DND-41 (cell line): ENCODE measurements around the gene DYRK2.

Source experiments
- ATAC-seq: fragments of 200-7000 bp; cut with Tn5 transposase; 3 replicates; pipeline ENCODE4 v1.9.1; 2021; ENCODE audit warnings: low read depth; ENCODE audit not compliant: insufficient read depth
- DNase-seq: peaks from one replicate; pipeline ENCODE4 v3.0.0-alpha.2; 2020
- H2AFZ ChIP-seq: 2 replicates; pipeline ENCODE4 v1.6.0; 2012; ENCODE audit warnings: low read depth, low read length
- H3K27ac ChIP-seq: 2 replicates; pipeline ENCODE4 v1.5.1; 2012; ENCODE audit warnings: low read length, inconsistent platforms
- H3K27me3 ChIP-seq: fragments of 200-600 bp; sonication (generic); 2 replicates; pipeline ENCODE4 v1.6.0; 2012; ENCODE audit warnings: low read length, mild to moderate bottlenecking, inconsistent platforms; ENCODE audit not compliant: insufficient read depth, poor library complexity
- H3K36me3 ChIP-seq: 2 replicates; pipeline ENCODE4 v1.5.1; 2012; ENCODE audit warnings: low read length, inconsistent platforms; ENCODE audit not compliant: insufficient read depth
- H3K4me1 ChIP-seq: 2 replicates; pipeline ENCODE4 v1.5.1; 2012; ENCODE audit warnings: mild to moderate bottlenecking, low read length; ENCODE audit not compliant: insufficient read depth
- H3K4me2 ChIP-seq: 2 replicates; pipeline ENCODE4 v1.6.0; 2012; ENCODE audit warnings: mild to moderate bottlenecking, moderate library complexity, low read length, inconsistent platforms; ENCODE audit not compliant: insufficient read depth
- H3K4me3 ChIP-seq, 2 experiments: fragments of 200-600 bp in 1 of 2; shearing (Covaris generic) in 1 of 2; 2 replicates each; pipeline ENCODE4 v1.5.1; 2012 to 2016; ENCODE audit warnings: inconsistent platforms in 2 of 2, low read length in 2 of 2, mild to moderate bottlenecking in 2 of 2, low read depth in 1 of 2, moderate library complexity in 1 of 2
- H3K79me2 ChIP-seq: 2 replicates; pipeline ENCODE4 v1.6.0; 2012; ENCODE audit warnings: low read length, inconsistent platforms; ENCODE audit not compliant: insufficient read depth
- H3K9ac ChIP-seq: 2 replicates; pipeline ENCODE4 v1.6.0; 2012; ENCODE audit warnings: low read depth, mild to moderate bottlenecking, inconsistent platforms, low read length, moderate library complexity
- H3K9me3 ChIP-seq: 2 replicates; pipeline ENCODE4 v1.5.1; 2012; ENCODE audit warnings: low read length, moderate library complexity, mild to moderate bottlenecking, inconsistent platforms; ENCODE audit not compliant: insufficient read depth, severe bottlenecking
- H4K20me1 ChIP-seq: 2 replicates; pipeline ENCODE4 v1.6.0; 2012; ENCODE audit warnings: low read length; ENCODE audit not compliant: insufficient read depth
- CTCF ChIP-seq: IDR thresholded peaks from 2 replicates; pipeline ENCODE4 v1.5.1; 2012; ENCODE audit warnings: borderline replicate concordance, low read length, moderate library complexity, mild to moderate bottlenecking; ENCODE audit not compliant: poor library complexity, severe bottlenecking; ENCODE audit errors: extremely low read depth
- EZH2 ChIP-seq: IDR thresholded peaks from 3 replicates; pipeline ENCODE4 v1.6.1; 2012; ENCODE audit warnings: borderline replicate concordance, low read depth, mild to moderate bottlenecking, moderate library complexity, low read length, inconsistent platforms; ENCODE audit not compliant: severe bottlenecking

The DYRK2 gene

GRCh38 chr12:67648521-67649260 lies at the start of gene DYRK2:
DYRK2 (plus strand) TSS chr12:67648745; CDS start chr12:67649134, 389 bp downstream.
- Histone ChIP-seq H3K27ac (peak within 1 kb of the TSS; percentile 86), H3K36me3 (peaks cover 33% of the 10 kb centered on the region), H3K9me3 (no peaks in the 10 kb centered on the region), H2AFZ (peak within 1 kb of the TSS; percentile 90), H3K79me2 (peaks cover 51% of the 10 kb centered on the region), H3K27me3 (no peaks in the 10 kb centered on the region), H3K4me1 (peaks cover 39% of the 10 kb centered on the region), H4K20me1 (peaks cover 31% of the 10 kb centered on the region), H3K9ac (peak within 1 kb of the TSS; percentile 97), H3K4me2 (peak within 1 kb of the TSS; percentile 79), H3K4me3 (peak within 1 kb of the TSS; percentile 74 to 89)
- DNase-seq, result peak; percentile 84
- TF ChIP-seq EZH2 (no peak), CTCF (peak; percentile 13)
- ATAC-seq, result peak; percentile 66

GRCh38 chr12:67599691-67600090 lies 48.9 kb upstream of the DYRK2 start:
- Histone ChIP-seq H3K4me1 (peaks cover 3% of the 10 kb centered on the region), H3K27me3 (no peaks in the 10 kb centered on the region), H3K4me3 (no peak overlapping the region), H3K79me2 (no peaks in the 10 kb centered on the region), H3K27ac (no peak overlapping the region), H3K36me3 (no peaks in the 10 kb centered on the region), H4K20me1 (no peaks in the 10 kb centered on the region), H3K9me3 (peaks cover 2% of the 10 kb centered on the region), H3K4me2 (no peak overlapping the region), H3K9ac (no peak overlapping the region), H2AFZ (no peak overlapping the region)
- no peak for ATAC-seq
- DNase-seq, result no peak
- TF ChIP-seq CTCF (no peak), EZH2 (no peak)

- H4K20me1 ChIP-seq, result no peaks in the 10 kb centered on the region
- DNase-seq (no peak), ATAC-seq (no peak)
- no peak overlapping the region for H2AFZ ChIP-seq
- no peaks in the 10 kb centered on the region for H3K36me3 ChIP-seq
- H3K79me2 ChIP-seq, result no peaks in the 10 kb centered on the region
- H3K4me3 ChIP-seq, result no peak overlapping the region
- TF ChIP-seq EZH2, result no peak
- H3K4me2 ChIP-seq, result no peak overlapping the region
- H3K27ac ChIP-seq, result no peak overlapping the region
- peaks cover 2% of the 10 kb centered on the region for H3K9me3 ChIP-seq
- no peaks in the 10 kb centered on the region for H3K27me3 ChIP-seq
- H3K9ac ChIP-seq, result no peak overlapping the region
- H3K4me1 ChIP-seq, result no peaks in the 10 kb centered on the region
Observed at GRCh38 chr12:67601126-67601525, 47.4 kb upstream of the DYRK2 start.

- Histone ChIP-seq H3K4me2 (no peak overlapping the region), H4K20me1 (no peaks in the 10 kb centered on the region), H3K9ac (no peak overlapping the region), H3K27ac (no peak overlapping the region), H3K4me1 (no peaks in the 10 kb centered on the region), H2AFZ (no peak overlapping the region), H3K4me3 (no peak overlapping the region), H3K27me3 (no peaks in the 10 kb centered on the region), H3K36me3 (no peaks in the 10 kb centered on the region), H3K79me2 (no peaks in the 10 kb centered on the region), H3K9me3 (no peaks in the 10 kb centered on the region)
- no peak for ATAC-seq
- no peak for TF ChIP-seq CTCF
- no peak for TF ChIP-seq EZH2
- DNase-seq, result no peak
Observed at GRCh38 chr12:67609226-67609870, 39.2 kb upstream of the DYRK2 start.
